Fibroblast of lung (primary cell): ENCODE results near the gene LSR.

Experiments
- EZH2 ChIP-seq: IDR thresholded peaks from 2 replicates; pipeline ENCODE4 v1.5.1; 2012; ENCODE audit warnings: low read length, control low read depth, mild to moderate bottlenecking; ENCODE audit errors: missing control alignments
- TF ChIP-seq, protein P1 (sequence below), 2 donors: IDR thresholded peaks in 1 of 2; conservative IDR thresholded peaks in 1 of 2; 1 replicate in 1 of 2; 2 replicates in 1 of 2; pipeline ENCODE4 v1.5.1; 2011 to 2012; ENCODE audit warnings: low read length in 2 of 2, control low read depth in 1 of 2, inconsistent platforms in 1 of 2, low read depth in 1 of 2, mild to moderate bottlenecking in 1 of 2

GRCh38 chr19:35264268-35265125, 15.7 kb downstream of the LSR start:
- TF ChIP-seq, protein P1, sequence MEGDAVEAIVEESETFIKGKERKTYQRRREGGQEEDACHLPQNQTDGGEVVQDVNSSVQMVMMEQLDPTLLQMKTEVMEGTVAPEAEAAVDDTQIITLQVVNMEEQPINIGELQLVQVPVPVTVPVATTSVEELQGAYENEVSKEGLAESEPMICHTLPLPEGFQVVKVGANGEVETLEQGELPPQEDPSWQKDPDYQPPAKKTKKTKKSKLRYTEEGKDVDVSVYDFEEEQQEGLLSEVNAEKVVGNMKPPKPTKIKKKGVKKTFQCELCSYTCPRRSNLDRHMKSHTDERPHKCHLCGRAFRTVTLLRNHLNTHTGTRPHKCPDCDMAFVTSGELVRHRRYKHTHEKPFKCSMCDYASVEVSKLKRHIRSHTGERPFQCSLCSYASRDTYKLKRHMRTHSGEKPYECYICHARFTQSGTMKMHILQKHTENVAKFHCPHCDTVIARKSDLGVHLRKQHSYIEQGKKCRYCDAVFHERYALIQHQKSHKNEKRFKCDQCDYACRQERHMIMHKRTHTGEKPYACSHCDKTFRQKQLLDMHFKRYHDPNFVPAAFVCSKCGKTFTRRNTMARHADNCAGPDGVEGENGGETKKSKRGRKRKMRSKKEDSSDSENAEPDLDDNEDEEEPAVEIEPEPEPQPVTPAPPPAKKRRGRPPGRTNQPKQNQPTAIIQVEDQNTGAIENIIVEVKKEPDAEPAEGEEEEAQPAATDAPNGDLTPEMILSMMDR (conservative IDR thresholded peaks at IDR 0.05 in 1 of 2, IDR thresholded peaks at IDR 0.05 in 1 of 2; ENCODE audit: low read depth in 1 of 2, low read length in 2 of 2), result no peak
- no peak for TF ChIP-seq EZH2
